Mesenchymal stem cell (in vitro differentiated cells and primary cell): ENCODE results near the gene PLG.
"Not testable (repeated sequence)": the region's sequence is repeated elsewhere in the genome, so short reads cannot be mapped to it uniquely, and the experiment has no call there.

Experiments
- DNase-seq: peaks from one replicate; pipeline ENCODE4 v3.0.0-alpha.2; 2013
- H2AFZ ChIP-seq: one replicate; pipeline ENCODE4 v1.6.1; 2013; ENCODE audit warnings: low read depth, mild to moderate bottlenecking, control low read depth, inconsistent platforms, low read length, moderate library complexity
- H2AK5ac ChIP-seq: 2 replicates; pipeline ENCODE4 v1.6.1; 2013; ENCODE audit warnings: low read length, moderate library complexity, mild to moderate bottlenecking, inconsistent platforms; ENCODE audit not compliant: severe bottlenecking
- H2BK120ac ChIP-seq: one replicate; pipeline ENCODE4 v1.6.1; 2013; ENCODE audit warnings: low read depth, mild to moderate bottlenecking, inconsistent platforms, low read length, moderate library complexity
- H2BK12ac ChIP-seq, 2 experiments: one replicate each; pipeline ENCODE4 v1.6.1; 2013; ENCODE audit warnings: inconsistent platforms in 2 of 2, low read length in 2 of 2, mild to moderate bottlenecking in 2 of 2, moderate library complexity in 2 of 2, control low read depth in 1 of 2
- H2BK15ac ChIP-seq: one replicate; pipeline ENCODE4 v1.6.1; 2013; ENCODE audit warnings: mild to moderate bottlenecking, low read depth, inconsistent platforms; ENCODE audit not compliant: poor library complexity, severe bottlenecking
- H2BK5ac ChIP-seq: 2 replicates; pipeline ENCODE4 v1.6.1; 2013; ENCODE audit warnings: low read depth, mild to moderate bottlenecking, low read length, control low read depth, inconsistent platforms; ENCODE audit not compliant: poor library complexity, severe bottlenecking
- H3K14ac ChIP-seq, 2 experiments: one replicate each; pipeline ENCODE4 v1.6.1; 2013; ENCODE audit warnings: inconsistent platforms in 2 of 2, low read length in 2 of 2, control low read depth in 1 of 2, mild to moderate bottlenecking in 1 of 2, moderate library complexity in 1 of 2
- H3K18ac ChIP-seq, 2 experiments: one replicate each; pipeline ENCODE4 v1.6.1; 2013; ENCODE audit warnings: inconsistent platforms in 2 of 2, low read length in 2 of 2, control low read depth in 1 of 2, low read depth in 1 of 2, mild to moderate bottlenecking in 1 of 2
- H3K23ac ChIP-seq, 2 experiments: one replicate each; pipeline ENCODE4 v1.6.1; 2013; ENCODE audit warnings: inconsistent platforms in 2 of 2, low read length in 2 of 2, mild to moderate bottlenecking in 2 of 2, moderate library complexity in 2 of 2, control low read depth in 1 of 2
- H3K27ac ChIP-seq: 2 replicates; pipeline ENCODE4 v1.5.1; 2013; ENCODE audit warnings: mild to moderate bottlenecking, moderate library complexity, low read length, control low read depth, inconsistent platforms; ENCODE audit not compliant: poor library complexity, severe bottlenecking
- H3K27me3 ChIP-seq, 2 experiments: 2 replicates each; pipeline versions ENCODE4 v1.6.1 to v1.7.0; 2013; ENCODE audit warnings: low read length in 2 of 2, mild to moderate bottlenecking in 2 of 2, moderate library complexity in 2 of 2, control low read depth in 1 of 2, inconsistent platforms in 1 of 2; ENCODE audit not compliant: control insufficient read depth in 1 of 2, insufficient read depth in 1 of 2
- H3K36me3 ChIP-seq, 2 experiments: 2 replicates each; pipeline versions ENCODE4 v1.6.1 to v1.7.0; 2013; ENCODE audit warnings: low read length in 2 of 2, control low read depth in 1 of 2, inconsistent platforms in 1 of 2, low read depth in 1 of 2, mild to moderate bottlenecking in 1 of 2; ENCODE audit not compliant: insufficient read depth in 2 of 2, control insufficient read depth in 1 of 2
- H3K4ac ChIP-seq, 2 experiments: one replicate each; pipeline ENCODE4 v1.6.1; 2013; ENCODE audit warnings: inconsistent platforms in 2 of 2, low read length in 2 of 2, mild to moderate bottlenecking in 2 of 2, moderate library complexity in 2 of 2, control low read depth in 1 of 2, low read depth in 1 of 2
- H3K4me1 ChIP-seq: 2 replicates; pipeline ENCODE4 v1.6.1; 2013; ENCODE audit warnings: low read depth, low read length, control low read depth; ENCODE audit not compliant: control insufficient read depth, insufficient read depth
- H3K4me2 ChIP-seq: 2 replicates; pipeline ENCODE4 v1.6.1; 2013; ENCODE audit warnings: low read length, mild to moderate bottlenecking, inconsistent platforms; ENCODE audit not compliant: poor library complexity, severe bottlenecking
- H3K4me3 ChIP-seq, 2 experiments: 2 replicates each; pipeline versions ENCODE4 v1.5.1 to v1.7.0; 2013; ENCODE audit warnings: low read length in 2 of 2, mild to moderate bottlenecking in 2 of 2, control low read depth in 1 of 2, low read depth in 1 of 2; ENCODE audit not compliant: insufficient read depth in 1 of 2
- H3K79me1 ChIP-seq: replicated peaks from 2 replicates; pipeline ENCODE4 v1.6.1; 2013; ENCODE audit warnings: mild to moderate bottlenecking, control low read depth, low read length, inconsistent platforms; ENCODE audit not compliant: poor library complexity, severe bottlenecking
- H3K9ac ChIP-seq: 2 replicates; pipeline ENCODE4 v1.7.0; 2013; ENCODE audit warnings: mild to moderate bottlenecking, low read length, moderate library complexity
- H3K9me3 ChIP-seq: 2 replicates; pipeline ENCODE4 v1.7.0; 2013; ENCODE audit warnings: mild to moderate bottlenecking, low read length; ENCODE audit not compliant: control insufficient read depth
- H4K8ac ChIP-seq: one replicate; pipeline ENCODE4 v1.6.1; 2013; ENCODE audit warnings: inconsistent platforms, mild to moderate bottlenecking, low read length, moderate library complexity
- H4K91ac ChIP-seq: one replicate; pipeline ENCODE4 v1.6.1; 2013; ENCODE audit warnings: mild to moderate bottlenecking, low read length, inconsistent platforms
- WGBS: methylation state at CpG from one replicate; pipeline ENCODE4 v1.1.7; 2013; ENCODE audit warnings: mixed read lengths; 5-methylcytosine and 5-hydroxymethylcytosine counted together

Gene PLG

GRCh38 chr6:160799801-160800506 lies 97.9 kb downstream of the PLG start:
- Histone ChIP-seq H4K8ac (no peak overlapping the region), H3K9me3 (peaks cover 24% of the 10 kb centered on the region), H3K18ac (no peak overlapping the region)

DNA sequence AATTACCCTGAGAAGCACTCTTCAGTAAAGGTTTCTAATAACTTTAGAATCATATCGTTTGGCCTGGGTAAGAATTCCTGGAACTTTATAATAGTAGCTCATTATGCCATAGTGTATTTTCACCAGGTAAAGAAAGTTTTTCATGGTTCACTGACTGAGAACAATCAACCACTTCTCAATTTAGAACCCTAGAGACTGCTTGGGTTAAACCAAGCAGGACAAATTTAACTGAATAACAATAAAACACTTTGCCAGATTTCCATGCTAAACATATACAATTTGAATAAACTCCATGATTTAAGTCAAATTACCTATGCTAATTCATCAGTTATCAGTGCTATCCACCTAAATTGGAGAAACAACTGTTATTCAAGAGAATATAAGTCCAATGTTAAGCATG lies 99.4 kb downstream of the PLG start:
- DNase-seq = no peak
- WGBS = no CpG with 5 or more reads among the region's 1 CpG
- H3K4ac ChIP-seq = no peak overlapping the region
- no peak overlapping the region for H2BK120ac ChIP-seq
- no peak overlapping the region for H2BK5ac ChIP-seq
- H2AK5ac ChIP-seq = no peak overlapping the region
- no peak overlapping the region for H3K4me3 ChIP-seq
- H2BK15ac ChIP-seq = no peak overlapping the region
- no peak overlapping the region for H3K27ac ChIP-seq
- H3K9me3 ChIP-seq = peaks cover 24% of the 10 kb centered on the region
- no peak overlapping the region for H3K4me2 ChIP-seq
- no peak overlapping the region for H3K14ac ChIP-seq
- H4K8ac ChIP-seq = no peak overlapping the region
- H4K91ac ChIP-seq = no peak overlapping the region
- no peaks in the 10 kb centered on the region for H3K36me3 ChIP-seq
- no peak overlapping the region for H3K18ac ChIP-seq
- no peak overlapping the region for H2AFZ ChIP-seq
- no peak overlapping the region for H3K23ac ChIP-seq
- no peak overlapping the region for H3K9ac ChIP-seq
- no peaks in the 10 kb centered on the region for H3K4me1 ChIP-seq
- no peak overlapping the region for H2BK12ac ChIP-seq
- no peaks in the 10 kb centered on the region for H3K79me1 ChIP-seq
- H3K27me3 ChIP-seq = no peaks in the 10 kb centered on the region

More at GRCh38 chr6:160799801-160800506, 97.9 kb downstream of the PLG start:
- Histone ChIP-seq H2BK5ac (no peak overlapping the region), H3K14ac (no peak overlapping the region), H3K4me3 (no peak overlapping the region), H3K27ac (no peak overlapping the region), H3K4me2 (no peak overlapping the region), H3K23ac (no peak overlapping the region), H3K4ac (no peak overlapping the region), H2BK15ac (no peak overlapping the region), H2BK120ac (no peak overlapping the region), H2BK12ac (no peak overlapping the region), H2AK5ac (no peak overlapping the region), H3K27me3 (no peaks in the 10 kb centered on the region), H2AFZ (no peak overlapping the region), H4K91ac (no peak overlapping the region), H3K9ac (no peak overlapping the region), H3K79me1 (no peaks in the 10 kb centered on the region), H3K36me3 (no peaks in the 10 kb centered on the region), H3K4me1 (no peaks in the 10 kb centered on the region)
- no peak for DNase-seq

- not testable (repeated sequence) for H2AFZ ChIP-seq, H3K36me3 ChIP-seq, H3K4ac ChIP-seq, H3K27ac ChIP-seq, H2BK5ac ChIP-seq, H2BK15ac ChIP-seq, H3K4me1 ChIP-seq, H2AK5ac ChIP-seq, H3K4me3 ChIP-seq, H2BK120ac ChIP-seq, H3K23ac ChIP-seq, H3K18ac ChIP-seq, H3K14ac ChIP-seq, H3K9ac ChIP-seq, H2BK12ac ChIP-seq, H3K27me3 ChIP-seq, DNase-seq, H3K79me1 ChIP-seq, H4K8ac ChIP-seq, H4K91ac ChIP-seq, H3K4me2 ChIP-seq
- WGBS = 73% methylated on average over 3 of the region's 3 CpGs
- H3K9me3 ChIP-seq = peaks cover 24% of the 10 kb centered on the region
These were observed 100.0 kb downstream of the PLG start for GRCh38 chr6:160802049-160802448.
